Tibial nerve (tissue), 4 donors: Measurements from ENCODE around the gene PRKG1. TPM values are rescaled to one million over a fixed set of nuclear protein-coding genes. Genes with fewer than 3 reads are reported as not detected.

Experiments used
- DNase-seq, 2 donors: peaks; one replicate each; pipeline ENCODE4 v3.0.0-alpha.2; 2019; ENCODE audit warnings: low spot score in 2 of 2
- H3K27ac ChIP-seq, 4 donors: fragments of 200-600 bp; sonication (generic) in 3 of 4; one replicate each; pipeline ENCODE4 v1.5.1; 2017 to 2019; ENCODE audit warnings: mild to moderate bottlenecking in 1 of 4
- H3K27me3 ChIP-seq, 2 donors: fragments of 200-600 bp; sonication (generic) in 1 of 2; one replicate each; pipeline versions ENCODE4 v1.5.1 to v1.6.0; 2017 to 2019
- H3K36me3 ChIP-seq, 3 donors: fragments of 200-600 bp; sonication (generic); one replicate each; pipeline ENCODE4 v1.5.1; 2018 to 2019
- H3K4me1 ChIP-seq, 4 donors: fragments of 200-600 bp; sonication (generic) in 3 of 4; one replicate each; pipeline ENCODE4 v1.5.1; 2017 to 2019
- H3K4me3 ChIP-seq, 4 donors: fragments of 200-600 bp; sonication (generic) in 3 of 4; one replicate each; pipeline ENCODE4 v1.5.1; 2017 to 2019; ENCODE audit warnings: mild to moderate bottlenecking in 1 of 4, moderate library complexity in 1 of 4
- H3K9me3 ChIP-seq, 4 donors: fragments of 200-600 bp; sonication (generic) in 3 of 4; one replicate each; pipeline ENCODE4 v1.5.1; 2017 to 2019
- CTCF ChIP-seq, 5 experiments: fragments of 200-600 bp in 3 of 5; fragments of 450-650 bp in 2 of 5; sonication (generic) in 3 of 5; IDR thresholded peaks; one replicate each; pipeline ENCODE4 v1.5.1; 2016 to 2019; ENCODE audit warnings: antibody characterized with exemption in 5 of 5, mild to moderate bottlenecking in 3 of 5, moderate library complexity in 2 of 5
- EP300 ChIP-seq, 2 donors: sonication (generic); formaldehyde crosslinking; IDR thresholded peaks; one replicate each; pipeline ENCODE4 v1.6.1; 2017; ENCODE audit warnings: antibody characterized with exemption in 2 of 2, mild to moderate bottlenecking in 1 of 2
- POLR2A ChIP-seq, 2 donors: fragments of 450-650 bp; IDR thresholded peaks; one replicate each; pipeline ENCODE4 v1.6.1; 2017; ENCODE audit warnings: antibody characterized with exemption in 2 of 2, mild to moderate bottlenecking in 2 of 2, moderate library complexity in 2 of 2
- WGBS, 2 donors: methylation state at CpG; one replicate each; pipeline ENCODE4 v1.1.5; 2018; 5-methylcytosine and 5-hydroxymethylcytosine counted together
- total RNA-seq, 4 donors: library from RNA; depleted of rRNA; stranded (reverse); fragments of >200 nt; gene quantifications; one replicate each; pipeline ENCODE4 v1.1.0, GENCODE V29; 2016

The PRKG1 gene
- total RNA-seq, 4 donors from 2014 or later: 8.7 to 35.0 (median 14.8) TPM

GRCh38 chr10:52059089-52059488 lies 984.8 kb downstream of the PRKG1 start:
- H3K4me3 ChIP-seq: no peak overlapping the region
- DNase-seq: no peak
- no peak overlapping the region for H3K27ac ChIP-seq
- H3K27me3 ChIP-seq: no peaks in the 10 kb centered on the region
- no peaks in the 10 kb centered on the region for H3K9me3 ChIP-seq
- WGBS, 2 donors: 83 to 86% methylated on average over 1 of the region's 1 CpG
- H3K4me1 ChIP-seq: no peaks in the 10 kb centered on the region
- TF ChIP-seq CTCF (IDR thresholded peaks at IDR 0.05) (no peak), EP300 (IDR thresholded peaks at IDR 0.05) (no peak), POLR2A (IDR thresholded peaks at IDR 0.05) (no peak)
- no peaks in the 10 kb centered on the region for H3K36me3 ChIP-seq

GRCh38 chr10:52063159-52063558 lies 988.9 kb downstream of the PRKG1 start:
- no peaks in the 10 kb centered on the region for H3K4me1 ChIP-seq
- H3K9me3 ChIP-seq: no peaks in the 10 kb centered on the region
- H3K27ac ChIP-seq: no peak overlapping the region
- no peaks in the 10 kb centered on the region for H3K27me3 ChIP-seq
- H3K36me3 ChIP-seq: no peaks in the 10 kb centered on the region
- no peak for TF ChIP-seq CTCF (IDR thresholded peaks at IDR 0.05)
- TF ChIP-seq POLR2A (IDR thresholded peaks at IDR 0.05): no peak
- no peak for TF ChIP-seq EP300 (IDR thresholded peaks at IDR 0.05)
- WGBS, 2 donors: 96 to 98% methylated on average over 10 of the region's 10 CpGs
- H3K4me3 ChIP-seq: no peak overlapping the region
- no peak for DNase-seq

- H3K36me3 ChIP-seq: no peaks in the 10 kb centered on the region
- H3K27ac ChIP-seq: no peak overlapping the region
- 100% methylated on average over 1 to 6 of the region's 9 CpGs for WGBS, 2 donors
- H3K4me1 ChIP-seq: no peaks in the 10 kb centered on the region
- no peaks in the 10 kb centered on the region for H3K9me3 ChIP-seq
- no peak overlapping the region for H3K4me3 ChIP-seq
- TF ChIP-seq EP300 (IDR thresholded peaks at IDR 0.05) (no peak), CTCF (IDR thresholded peaks at IDR 0.05) (no peak), POLR2A (IDR thresholded peaks at IDR 0.05) (no peak)
- no peaks in the 10 kb centered on the region for H3K27me3 ChIP-seq
- DNase-seq: no peak
Observed at GRCh38 chr10:52064084-52064845, 990.0 kb downstream of the PRKG1 start.

GRCh38 chr10:52066383-52066782 lies 992.1 kb downstream of the PRKG1 start:
- Histone ChIP-seq H3K4me1 (no peaks in the 10 kb centered on the region), H3K27ac (no peak overlapping the region), H3K9me3 (no peaks in the 10 kb centered on the region), H3K36me3 (no peaks in the 10 kb centered on the region), H3K4me3 (no peak overlapping the region), H3K27me3 (no peaks in the 10 kb centered on the region)
- DNase-seq: no peak
- TF ChIP-seq CTCF (IDR thresholded peaks at IDR 0.05) (no peak), EP300 (IDR thresholded peaks at IDR 0.05) (no peak), POLR2A (IDR thresholded peaks at IDR 0.05) (no peak)
- WGBS, 2 donors: 67 to 74% methylated on average over 6 of the region's 6 CpGs

- no peak for DNase-seq
- Histone ChIP-seq H3K36me3 (no peaks in the 10 kb centered on the region), H3K9me3 (no peaks in the 10 kb centered on the region), H3K27me3 (no peaks in the 10 kb centered on the region), H3K4me3 (no peak overlapping the region), H3K27ac (no peak overlapping the region), H3K4me1 (no peaks in the 10 kb centered on the region)
- WGBS, 2 donors: 73 to 85% methylated on average over 1 of the region's 1 CpG
- TF ChIP-seq CTCF (IDR thresholded peaks at IDR 0.05): no peak
- TF ChIP-seq POLR2A (IDR thresholded peaks at IDR 0.05): no peak
- TF ChIP-seq EP300 (IDR thresholded peaks at IDR 0.05): no peak
Observed at GRCh38 chr10:52068485-52068884, 994.2 kb downstream of the PRKG1 start.
